GM23338 (cell line): ENCODE data around the gene RNF19B. TPM values are rescaled to one million over a fixed set of nuclear protein-coding genes. Genes with fewer than 3 reads are reported as not detected.
A peak's percentile ranks its signal among the peaks of the same experiment; 100 is the strongest.

ENCODE experiments used
- ATAC-seq: fragments of 200-7000 bp; cut with Tn5 transposase; 3 replicates; pipeline ENCODE4 v1.9.1; 2020
- DNase-seq: peaks from one replicate; pipeline ENCODE4 v3.0.0-alpha.2; 2015; ENCODE audit warnings: low spot score
- H2AFZ ChIP-seq: fragments of 200-600 bp; sonication (generic); 2 replicates; pipeline ENCODE4 v1.8.0; 2016; ENCODE audit warnings: antibody characterized with exemption, mild to moderate bottlenecking, moderate library complexity
- H3F3A ChIP-seq: fragments of 200-600 bp; sonication (generic); replicated peaks from 2 replicates; pipeline ENCODE4 v1.8.0; 2017; ENCODE audit warnings: antibody characterized with exemption, mixed run types, low read depth
- H3K27ac ChIP-seq: fragments of 200-600 bp; sonication (generic); 2 replicates; pipeline ENCODE4 v1.6.1; 2016; ENCODE audit warnings: low read depth
- H3K27me3 ChIP-seq: fragments of 200-600 bp; sonication (generic); 2 replicates; pipeline ENCODE4 v1.8.0; 2016; ENCODE audit warnings: mild to moderate bottlenecking, mixed run types, moderate library complexity; ENCODE audit not compliant: insufficient read depth
- H3K36me3 ChIP-seq: fragments of 200-600 bp; sonication (generic); 2 replicates; pipeline ENCODE4 v1.8.0; 2016; ENCODE audit warnings: mild to moderate bottlenecking; ENCODE audit not compliant: insufficient read depth
- H3K4me1 ChIP-seq: fragments of 200-600 bp; sonication (generic); 2 replicates; pipeline ENCODE4 v1.8.0; 2016; ENCODE audit warnings: mild to moderate bottlenecking, moderate library complexity; ENCODE audit not compliant: insufficient read depth
- H3K4me2 ChIP-seq: fragments of 200-600 bp; sonication (generic); 2 replicates; pipeline ENCODE4 v1.7.1; 2017; ENCODE audit warnings: mixed run types
- H3K4me3 ChIP-seq: fragments of 200-600 bp; sonication (generic); 2 replicates; pipeline ENCODE4 v1.6.1; 2016; ENCODE audit warnings: mixed run types
- H3K79me2 ChIP-seq: fragments of 200-600 bp; sonication (generic); replicated peaks from 2 replicates; pipeline ENCODE4 v1.8.0; 2017; ENCODE audit warnings: mild to moderate bottlenecking; ENCODE audit not compliant: insufficient read depth
- H3K9me2 ChIP-seq: fragments of 200-600 bp; sonication (generic); 2 replicates; pipeline ENCODE4 v1.8.0; 2017; ENCODE audit not compliant: insufficient read depth
- H4K20me1 ChIP-seq: fragments of 200-600 bp; sonication (generic); replicated peaks from 2 replicates; pipeline ENCODE4 v1.8.0; 2017; ENCODE audit warnings: mild to moderate bottlenecking; ENCODE audit not compliant: insufficient read depth
- H3K27ac Mint-ChIP-seq: 2 replicates; pipeline ENCODE4 v1.8.0; 2020; ENCODE audit warnings: inconsistent platforms, mild to moderate bottlenecking, moderate library complexity, mixed read lengths
- H3K27me3 Mint-ChIP-seq: 3 replicates; pipeline ENCODE4 v1.8.0; 2022; ENCODE audit warnings: low read depth, mild to moderate bottlenecking, moderate library complexity, mixed read lengths, inconsistent platforms; ENCODE audit not compliant: insufficient read depth, poor library complexity
- H3K36me3 Mint-ChIP-seq: 3 replicates; pipeline ENCODE4 v1.8.0; 2021; ENCODE audit warnings: low read depth, mild to moderate bottlenecking, inconsistent platforms, moderate library complexity, mixed read lengths
- H3K4me1 Mint-ChIP-seq: 3 replicates; pipeline ENCODE4 v1.8.0; 2020; ENCODE audit warnings: mild to moderate bottlenecking, inconsistent platforms, mixed read lengths
- H3K4me3 Mint-ChIP-seq: 3 replicates; pipeline ENCODE4 v1.8.0; 2021; ENCODE audit warnings: moderate library complexity, mild to moderate bottlenecking, inconsistent platforms, mixed read lengths
- H3K9me3 Mint-ChIP-seq: 3 replicates; pipeline ENCODE4 v1.8.0; 2020; ENCODE audit warnings: moderate library complexity, mild to moderate bottlenecking, inconsistent platforms, mixed read lengths
- CREB1 ChIP-seq: fragments of 250-450 bp; sonication (Bioruptor Pico); IDR thresholded peaks from 2 replicates; pipeline ENCODE4 v1.5.0; 2020; ENCODE audit warnings: low read depth, mild to moderate bottlenecking, moderate library complexity
- EZH2 ChIP-seq: fragments of 200-600 bp; sonication (generic); IDR thresholded peaks from one replicate; pipeline ENCODE4 v1.8.0; 2017; ENCODE audit warnings: antibody characterized with exemption, mild to moderate bottlenecking, low read depth; ENCODE audit not compliant: unreplicated experiment
- EZH2phosphoT487 ChIP-seq: fragments of 200-600 bp; sonication (generic); IDR thresholded peaks from one replicate; pipeline ENCODE4 v1.8.1; 2018; ENCODE audit warnings: antibody characterized with exemption; ENCODE audit not compliant: unreplicated experiment
- JUNB ChIP-seq: IDR thresholded peaks from one replicate; pipeline ENCODE4 v1.6.1; 2016; ENCODE audit warnings: antibody characterized with exemption; ENCODE audit not compliant: unreplicated experiment
- NANOG ChIP-seq: IDR thresholded peaks from 2 replicates; pipeline ENCODE4 v1.6.1; 2016; ENCODE audit warnings: antibody characterized with exemption, borderline replicate concordance
- POLR2AphosphoS5 ChIP-seq: IDR thresholded peaks from 2 replicates; pipeline ENCODE4 v1.6.1; 2016; ENCODE audit warnings: antibody characterized with exemption, low read depth
- REST ChIP-seq: IDR thresholded peaks from one replicate; pipeline ENCODE4 v1.6.1; 2018; ENCODE audit warnings: antibody characterized with exemption; ENCODE audit not compliant: unreplicated experiment
- STAT1 ChIP-seq: IDR thresholded peaks from one replicate; pipeline ENCODE4 v1.6.1; 2016; ENCODE audit warnings: antibody characterized with exemption; ENCODE audit not compliant: unreplicated experiment
- ZNF114 ChIP-seq: fragments of 250-450 bp; sonication (Bioruptor Pico); IDR thresholded peaks from 2 replicates; pipeline ENCODE4 v1.5.0; 2020; ENCODE audit warnings: mild to moderate bottlenecking, moderate library complexity
- ZNF331 ChIP-seq: fragments of 250-450 bp; sonication (Bioruptor Pico); IDR thresholded peaks from 2 replicates; pipeline ENCODE4 v1.5.0; 2020; ENCODE audit warnings: low read depth, mild to moderate bottlenecking, moderate library complexity
- polyA plus RNA-seq: library from polyadenylated mRNA; unstranded; fragments of >200 nt; fragmentation: Nextera tagmentation; extraction: Ambion mirVana; gene quantifications from 2 replicates; pipeline ENCODE4 v1.2.1, GENCODE V29; 2016
- total RNA-seq: library from RNA; depleted of rRNA; stranded (reverse); fragments of >200 nt; shearing (Covaris generic); gene quantifications from 2 replicates; pipeline ENCODE4 v1.2.3, GENCODE V29; 2014
- TF ChIP-seq, protein P1 (sequence below), 2 experiments: fragments of 200-600 bp in 1 of 2; sonication (generic) in 1 of 2; conservative IDR thresholded peaks; 2 replicates each; pipeline versions ENCODE4 v1.5.1 to v1.6.1; 2016 to 2017; ENCODE audit warnings: antibody characterized with exemption in 2 of 2, low read depth in 2 of 2, mild to moderate bottlenecking in 2 of 2, moderate library complexity in 1 of 2
- TF ChIP-seq, protein P2 (sequence below): IDR thresholded peaks from 2 replicates; pipeline ENCODE4 v1.6.1; 2016; ENCODE audit warnings: antibody characterized with exemption

The RNF19B gene
- total and polyA plus RNA-seq, 2 experiments from 2014 or later, result 2.9 to 11.9 TPM

DNA sequence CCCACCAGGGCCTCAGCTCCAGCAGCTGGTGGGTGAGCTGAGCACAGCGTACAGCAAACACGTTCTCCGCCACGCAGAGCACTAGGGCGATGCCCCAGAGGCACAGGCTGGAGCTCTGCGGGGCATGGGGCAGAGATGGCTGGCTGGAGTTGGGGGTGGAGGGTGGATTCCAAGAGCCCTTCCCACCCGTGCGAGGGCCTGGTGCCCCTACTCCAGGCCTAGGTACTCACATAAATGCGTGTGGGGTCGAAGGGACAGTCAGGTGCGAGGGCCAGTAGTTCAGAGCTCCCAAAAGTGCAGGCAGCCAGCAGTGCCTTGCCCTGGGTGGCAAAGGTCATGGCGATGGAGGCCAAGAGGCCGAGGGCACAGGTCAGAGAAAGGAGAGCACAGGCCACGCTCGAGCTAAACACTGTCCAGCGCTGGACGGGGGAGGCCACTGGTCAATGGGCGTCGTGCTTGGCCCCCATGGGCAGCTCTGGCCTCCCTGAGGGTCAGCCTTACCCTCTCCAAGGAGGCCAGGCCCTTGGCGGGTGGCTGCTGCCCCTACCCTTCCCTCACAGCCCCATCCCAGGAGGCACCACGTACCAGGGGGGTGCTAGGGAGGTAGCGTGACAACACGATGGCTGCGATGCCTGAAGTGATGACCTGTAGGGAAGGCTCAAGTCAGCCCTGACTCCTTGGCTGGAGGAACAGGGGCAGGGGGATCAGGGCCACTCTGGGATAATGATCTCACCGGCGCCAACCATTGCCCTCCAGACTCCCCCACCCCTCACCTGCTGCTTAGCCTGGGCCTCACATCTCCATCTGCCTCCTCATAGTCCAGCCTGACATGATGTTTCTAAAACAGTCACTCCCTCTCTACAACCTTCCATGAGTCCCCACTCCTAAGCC is 69.0 kb downstream of the RNF19B start:
- peaks cover 44% of the 10 kb centered on the region for H3K27me3 ChIP-seq
- no peaks in the 10 kb centered on the region for H3K9me2 ChIP-seq
- TF ChIP-seq ZNF331 (no peak), STAT1 (no peak), JUNB (no peak), CREB1 (CRISPR knock-in tag) (no peak), ZNF114 (CRISPR knock-in tag) (no peak)
- TF ChIP-seq, protein P1, sequence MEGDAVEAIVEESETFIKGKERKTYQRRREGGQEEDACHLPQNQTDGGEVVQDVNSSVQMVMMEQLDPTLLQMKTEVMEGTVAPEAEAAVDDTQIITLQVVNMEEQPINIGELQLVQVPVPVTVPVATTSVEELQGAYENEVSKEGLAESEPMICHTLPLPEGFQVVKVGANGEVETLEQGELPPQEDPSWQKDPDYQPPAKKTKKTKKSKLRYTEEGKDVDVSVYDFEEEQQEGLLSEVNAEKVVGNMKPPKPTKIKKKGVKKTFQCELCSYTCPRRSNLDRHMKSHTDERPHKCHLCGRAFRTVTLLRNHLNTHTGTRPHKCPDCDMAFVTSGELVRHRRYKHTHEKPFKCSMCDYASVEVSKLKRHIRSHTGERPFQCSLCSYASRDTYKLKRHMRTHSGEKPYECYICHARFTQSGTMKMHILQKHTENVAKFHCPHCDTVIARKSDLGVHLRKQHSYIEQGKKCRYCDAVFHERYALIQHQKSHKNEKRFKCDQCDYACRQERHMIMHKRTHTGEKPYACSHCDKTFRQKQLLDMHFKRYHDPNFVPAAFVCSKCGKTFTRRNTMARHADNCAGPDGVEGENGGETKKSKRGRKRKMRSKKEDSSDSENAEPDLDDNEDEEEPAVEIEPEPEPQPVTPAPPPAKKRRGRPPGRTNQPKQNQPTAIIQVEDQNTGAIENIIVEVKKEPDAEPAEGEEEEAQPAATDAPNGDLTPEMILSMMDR (conservative IDR thresholded peaks at IDR 0.05; ENCODE audit: low read depth in 2 of 2), result no peak
- H3K79me2 ChIP-seq, result no peaks in the 10 kb centered on the region
- H3K4me3 ChIP-seq, result no peak overlapping the region
- no peak for DNase-seq
- H3K36me3 Mint-ChIP-seq, result peaks cover 8% of the 10 kb centered on the region; the same call in 1 of the 3 replicates
- no peaks in the 10 kb centered on the region for H3K36me3 ChIP-seq
- peaks cover 47% of the 10 kb centered on the region for H3K27me3 Mint-ChIP-seq
- H3K4me1 ChIP-seq, result peaks cover 14% of the 10 kb centered on the region; the same call in 1 of the 2 replicates
- H3K27ac Mint-ChIP-seq, result no peak overlapping the region
- no peak for ATAC-seq
- H4K20me1 ChIP-seq, result no peaks in the 10 kb centered on the region; the same call in 1 of the 2 replicates
- H3K4me2 ChIP-seq, result no peak overlapping the region
- H3K4me1 Mint-ChIP-seq, result peaks cover 14% of the 10 kb centered on the region
- H3K9me3 Mint-ChIP-seq, result peaks cover 5% of the 10 kb centered on the region; the same call in 2 of the 3 replicates
- H3F3A ChIP-seq, result peaks cover 7% of the 10 kb centered on the region; the same call in 1 of the 2 replicates
- H3K4me3 Mint-ChIP-seq, result no peak overlapping the region; the same call in 2 of the 3 replicates
- H3K27ac ChIP-seq, result no peak overlapping the region
- H2AFZ ChIP-seq, result no peak overlapping the region

DNA sequence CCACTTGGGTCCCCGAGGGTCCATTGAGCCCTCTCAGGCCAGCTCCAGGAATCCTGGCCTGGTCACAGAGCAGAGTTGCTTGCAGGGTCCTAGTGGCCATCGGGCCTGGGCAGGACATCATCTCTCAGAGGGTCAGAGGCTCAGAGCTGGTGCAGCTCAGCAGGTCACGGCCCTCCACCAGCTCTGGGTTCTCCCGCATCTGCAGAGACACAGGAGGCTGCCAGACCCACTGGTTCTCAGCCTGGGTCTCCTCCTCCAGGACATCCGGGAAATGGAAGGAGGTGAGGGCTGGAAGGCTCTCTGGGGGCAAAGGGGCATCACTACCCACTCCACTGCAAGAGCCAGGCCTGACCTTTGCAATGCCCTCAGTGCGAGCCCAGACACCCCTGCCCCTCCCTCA is 69.9 kb downstream of the RNF19B start:
- Mint-ChIP-seq H3K36me3 (peaks cover 8% of the 10 kb centered on the region; the same call in 1 of the 3 replicates), H3K27me3 (peaks cover 38% of the 10 kb centered on the region), H3K4me3 (no peak overlapping the region), H3K4me1 (peaks cover 12% of the 10 kb centered on the region), H3K27ac (no peak overlapping the region), H3K9me3 (peaks cover 5% of the 10 kb centered on the region; the same call in 2 of the 3 replicates)
- Histone ChIP-seq H3K27ac (no peak overlapping the region), H3K9me2 (no peaks in the 10 kb centered on the region), H3K4me3 (no peak overlapping the region), H3K4me2 (0 out of 2 replicates have a peak overlapping the region, but pooled peaks have one; percentile 94), H3K27me3 (peaks cover 43% of the 10 kb centered on the region), H3K36me3 (no peaks in the 10 kb centered on the region), H2AFZ (no peak overlapping the region), H3F3A (peaks cover 7% of the 10 kb centered on the region; the same call in 1 of the 2 replicates), H3K79me2 (no peaks in the 10 kb centered on the region), H3K4me1 (peaks cover 10% of the 10 kb centered on the region; the same call in 1 of the 2 replicates), H4K20me1 (no peaks in the 10 kb centered on the region; the same call in 1 of the 2 replicates)
- ATAC-seq (no peak), DNase-seq (no peak)
- no peak for TF ChIP-seq ZNF331
- TF ChIP-seq EZH2phosphoT487, result no peak
- TF ChIP-seq NANOG, result no peak
- TF ChIP-seq EZH2, result no peak
- no peak for TF ChIP-seq POLR2AphosphoS5
- TF ChIP-seq CREB1 (CRISPR knock-in tag), result no peak
- no peak for TF ChIP-seq JUNB
- TF ChIP-seq, protein P2, sequence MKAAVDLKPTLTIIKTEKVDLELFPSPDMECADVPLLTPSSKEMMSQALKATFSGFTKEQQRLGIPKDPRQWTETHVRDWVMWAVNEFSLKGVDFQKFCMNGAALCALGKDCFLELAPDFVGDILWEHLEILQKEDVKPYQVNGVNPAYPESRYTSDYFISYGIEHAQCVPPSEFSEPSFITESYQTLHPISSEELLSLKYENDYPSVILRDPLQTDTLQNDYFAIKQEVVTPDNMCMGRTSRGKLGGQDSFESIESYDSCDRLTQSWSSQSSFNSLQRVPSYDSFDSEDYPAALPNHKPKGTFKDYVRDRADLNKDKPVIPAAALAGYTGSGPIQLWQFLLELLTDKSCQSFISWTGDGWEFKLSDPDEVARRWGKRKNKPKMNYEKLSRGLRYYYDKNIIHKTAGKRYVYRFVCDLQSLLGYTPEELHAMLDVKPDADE, result no peak
- no peak for TF ChIP-seq REST
